HUES48 (cell line): ENCODE data around the gene NOPCHAP1.

ENCODE experiments used
- H3K27ac ChIP-seq: one replicate; pipeline ENCODE4 v1.7.0; 2013; ENCODE audit warnings: low read depth, low read length, inconsistent platforms
- H3K27me3 ChIP-seq: 2 replicates; pipeline ENCODE4 v1.6.1; 2013; ENCODE audit warnings: mild to moderate bottlenecking, low read length; ENCODE audit not compliant: control insufficient read depth, insufficient read depth
- H3K36me3 ChIP-seq: 2 replicates; pipeline ENCODE4 v1.6.1; 2013; ENCODE audit warnings: low read length; ENCODE audit not compliant: control insufficient read depth, insufficient read depth
- H3K4me1 ChIP-seq: 2 replicates; pipeline ENCODE4 v1.6.1; 2013; ENCODE audit warnings: mild to moderate bottlenecking, low read length; ENCODE audit not compliant: control insufficient read depth, insufficient read depth
- H3K4me3 ChIP-seq: 2 replicates; pipeline ENCODE4 v1.5.1; 2013; ENCODE audit warnings: mild to moderate bottlenecking, low read depth, low read length
- H3K9ac ChIP-seq: 2 replicates; pipeline ENCODE4 v1.6.1; 2013; ENCODE audit warnings: mild to moderate bottlenecking, low read depth, low read length, moderate library complexity
- H3K9me3 ChIP-seq: 2 replicates; pipeline ENCODE4 v1.6.1; 2013; ENCODE audit warnings: low read length; ENCODE audit not compliant: control insufficient read depth, insufficient read depth

The NOPCHAP1 gene

GRCh38 chr12:104994336-104994735, 8.2 kb downstream of the NOPCHAP1 start:
- Histone ChIP-seq H3K27ac (no peak overlapping the region), H3K4me1 (no peaks in the 10 kb centered on the region), H3K4me3 (no peak overlapping the region), H3K9me3 (no peaks in the 10 kb centered on the region), H3K27me3 (no peaks in the 10 kb centered on the region), H3K9ac (no peak overlapping the region), H3K36me3 (peaks cover 96% of the 10 kb centered on the region)

GRCh38 chr12:104997541-104997940, 11.4 kb downstream of the NOPCHAP1 start:
- no peak overlapping the region for H3K4me3 ChIP-seq
- H3K36me3 ChIP-seq = peaks cover 96% of the 10 kb centered on the region
- no peaks in the 10 kb centered on the region for H3K9me3 ChIP-seq
- H3K27me3 ChIP-seq = no peaks in the 10 kb centered on the region
- H3K27ac ChIP-seq = no peak overlapping the region
- no peaks in the 10 kb centered on the region for H3K4me1 ChIP-seq
- H3K9ac ChIP-seq = no peak overlapping the region

DNA sequence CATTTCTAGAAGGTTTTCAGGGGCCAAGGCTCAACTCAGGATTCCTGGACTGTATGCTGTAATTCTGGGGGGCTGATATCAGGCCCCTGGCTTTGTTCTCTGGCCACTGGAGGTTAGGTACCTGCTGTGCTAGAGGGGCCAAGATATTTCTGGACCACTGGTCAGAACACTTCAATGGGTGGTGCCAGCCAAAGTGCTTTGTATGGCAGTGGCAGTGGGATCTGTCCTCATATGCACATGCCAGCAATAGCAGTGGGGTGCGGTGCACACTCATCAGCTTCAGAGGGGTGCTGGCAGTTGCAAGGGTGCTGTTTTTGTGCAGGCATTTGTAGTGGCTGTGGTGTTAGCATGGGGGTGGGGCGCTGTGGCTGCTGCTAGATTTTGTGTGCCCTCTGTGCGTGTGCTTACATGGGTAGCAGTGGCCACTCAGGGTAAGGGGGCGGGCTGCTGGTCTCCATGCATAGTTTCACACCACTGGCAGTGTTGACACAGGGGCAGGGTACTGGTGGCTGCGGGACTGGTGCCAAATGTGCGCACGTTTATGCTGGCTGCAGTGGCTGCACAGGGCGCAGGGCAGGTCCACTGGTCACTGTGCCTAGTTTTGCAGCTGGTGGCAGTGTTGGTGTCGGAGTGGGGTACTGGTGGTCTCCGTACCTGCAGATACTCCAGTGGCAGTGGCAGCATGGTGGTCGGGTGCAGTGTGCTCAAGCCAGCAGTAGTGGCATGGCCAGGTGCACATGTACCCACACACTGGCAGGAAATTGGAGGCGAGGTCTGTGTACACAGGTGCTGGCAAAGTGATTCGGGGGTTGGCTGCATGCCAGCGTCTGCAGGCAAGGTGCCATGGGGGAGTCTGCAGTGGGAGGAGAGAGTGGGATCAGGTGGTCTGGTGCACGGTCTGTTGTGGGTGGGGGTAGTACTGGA, 12.6 kb downstream of the NOPCHAP1 start:
- H3K36me3 ChIP-seq = peaks cover 96% of the 10 kb centered on the region
- H3K4me3 ChIP-seq = no peak overlapping the region
- H3K9ac ChIP-seq = no peak overlapping the region
- no peaks in the 10 kb centered on the region for H3K9me3 ChIP-seq
- H3K27me3 ChIP-seq = no peaks in the 10 kb centered on the region
- H3K27ac ChIP-seq = no peak overlapping the region
- H3K4me1 ChIP-seq = no peaks in the 10 kb centered on the region

DNA sequence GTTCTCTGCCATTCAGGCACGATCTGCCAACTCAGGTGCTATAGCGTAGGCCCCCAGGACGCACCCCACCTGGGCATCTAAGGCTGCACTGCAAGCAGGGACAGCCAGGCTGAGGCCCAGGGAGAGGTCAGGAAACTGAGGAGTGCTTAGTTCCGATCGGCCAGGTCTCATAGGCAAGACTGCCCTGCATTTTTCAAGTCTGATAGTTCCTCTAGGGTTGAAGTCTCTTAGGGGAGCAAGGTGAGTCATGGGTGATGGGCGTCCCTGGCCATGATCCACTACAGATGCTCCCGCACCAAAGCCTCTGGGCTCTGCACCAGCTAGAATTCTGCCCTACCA, 13.2 kb downstream of the NOPCHAP1 start:
- Histone ChIP-seq H3K36me3 (peaks cover 97% of the 10 kb centered on the region), H3K27me3 (no peaks in the 10 kb centered on the region), H3K9ac (no peak overlapping the region), H3K9me3 (no peaks in the 10 kb centered on the region), H3K4me1 (no peaks in the 10 kb centered on the region), H3K27ac (no peak overlapping the region), H3K4me3 (no peak overlapping the region)

GRCh38 chr12:105001476-105001875, 15.4 kb downstream of the NOPCHAP1 start:
- Histone ChIP-seq H3K4me1 (no peaks in the 10 kb centered on the region), H3K9me3 (no peaks in the 10 kb centered on the region), H3K36me3 (peaks cover 96% of the 10 kb centered on the region), H3K27ac (no peak overlapping the region), H3K4me3 (no peak overlapping the region), H3K27me3 (no peaks in the 10 kb centered on the region), H3K9ac (no peak overlapping the region)

DNA sequence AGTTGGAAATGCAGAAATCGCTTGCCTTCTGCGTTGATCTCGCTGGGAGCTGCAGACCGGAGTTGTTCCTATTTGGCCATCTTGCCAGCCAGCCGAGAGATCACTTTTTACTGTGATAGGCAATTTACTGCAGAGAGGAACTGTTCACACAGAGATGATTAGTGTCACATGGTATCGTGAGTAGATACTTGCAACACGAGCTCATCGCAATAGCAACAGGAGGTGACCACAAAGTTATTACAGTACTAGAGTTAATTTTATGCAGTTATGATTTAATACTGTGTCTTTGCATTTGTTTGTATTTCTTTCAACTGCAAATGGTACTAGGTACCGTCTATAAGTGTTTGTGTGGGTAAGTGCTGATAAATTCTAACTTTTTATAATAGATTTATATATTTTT, 27.8 kb downstream of the NOPCHAP1 start:
- no peak overlapping the region for H3K27ac ChIP-seq
- no peak overlapping the region for H3K9ac ChIP-seq
- H3K36me3 ChIP-seq = peaks cover 30% of the 10 kb centered on the region
- H3K9me3 ChIP-seq = no peaks in the 10 kb centered on the region
- H3K4me3 ChIP-seq = no peak overlapping the region
- no peaks in the 10 kb centered on the region for H3K27me3 ChIP-seq
- H3K4me1 ChIP-seq = no peaks in the 10 kb centered on the region

GRCh38 chr12:105014603-105015002, 28.5 kb downstream of the NOPCHAP1 start:
- Histone ChIP-seq H3K4me3 (no peak overlapping the region), H3K27me3 (no peaks in the 10 kb centered on the region), H3K9me3 (no peaks in the 10 kb centered on the region), H3K27ac (no peak overlapping the region), H3K9ac (no peak overlapping the region), H3K36me3 (peaks cover 30% of the 10 kb centered on the region), H3K4me1 (no peaks in the 10 kb centered on the region)

DNA sequence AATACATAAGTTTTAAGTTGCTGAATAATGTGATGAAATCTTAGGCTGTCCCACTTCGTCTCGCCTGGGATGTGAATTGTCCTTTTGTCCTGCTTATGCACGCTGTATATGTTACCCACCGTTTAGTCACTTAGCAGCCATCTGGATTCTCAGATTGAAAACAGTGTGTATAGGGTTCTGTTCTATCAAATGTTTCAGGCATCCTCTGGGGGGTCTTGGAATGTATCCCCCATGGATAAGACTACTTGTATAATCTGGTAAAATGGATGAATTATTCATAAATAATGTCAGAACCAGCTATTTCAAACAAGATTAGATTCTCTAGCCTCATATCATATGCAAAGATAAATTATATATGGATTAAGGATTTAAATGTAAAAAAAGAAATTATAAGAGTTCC, 29.4 kb downstream of the NOPCHAP1 start:
- H3K36me3 ChIP-seq = peaks cover 30% of the 10 kb centered on the region
- no peak overlapping the region for H3K9ac ChIP-seq
- H3K27ac ChIP-seq = no peak overlapping the region
- no peak overlapping the region for H3K4me3 ChIP-seq
- H3K9me3 ChIP-seq = no peaks in the 10 kb centered on the region
- H3K4me1 ChIP-seq = peaks cover 5% of the 10 kb centered on the region; the same call in 1 of the 2 replicates
- no peaks in the 10 kb centered on the region for H3K27me3 ChIP-seq

- Histone ChIP-seq H3K4me1 (peaks cover 7% of the 10 kb centered on the region; the same call in 1 of the 2 replicates), H3K4me3 (no peak overlapping the region), H3K9ac (no peak overlapping the region), H3K9me3 (no peaks in the 10 kb centered on the region), H3K27me3 (no peaks in the 10 kb centered on the region), H3K36me3 (peaks cover 30% of the 10 kb centered on the region), H3K27ac (no peak overlapping the region)
Observed at GRCh38 chr12:105018012-105018411, 31.9 kb downstream of the NOPCHAP1 start.

GRCh38 chr12:105018776-105019175, 32.7 kb downstream of the NOPCHAP1 start:
- Histone ChIP-seq H3K9ac (no peak overlapping the region), H3K9me3 (no peaks in the 10 kb centered on the region), H3K27ac (no peak overlapping the region), H3K27me3 (no peaks in the 10 kb centered on the region), H3K4me1 (peaks cover 7% of the 10 kb centered on the region; the same call in 1 of the 2 replicates), H3K4me3 (no peak overlapping the region), H3K36me3 (peaks cover 23% of the 10 kb centered on the region)

- H3K36me3 ChIP-seq = peaks cover 9% of the 10 kb centered on the region; the same call in 1 of the 2 replicates
- no peaks in the 10 kb centered on the region for H3K27me3 ChIP-seq
- no peaks in the 10 kb centered on the region for H3K9me3 ChIP-seq
- no peak overlapping the region for H3K27ac ChIP-seq
- H3K4me1 ChIP-seq = peaks cover 7% of the 10 kb centered on the region; the same call in 1 of the 2 replicates
- no peak overlapping the region for H3K4me3 ChIP-seq
- H3K9ac ChIP-seq = no peak overlapping the region
Observed at GRCh38 chr12:105020241-105020962, 34.3 kb downstream of the NOPCHAP1 start.
